GM12878 (cell line): ENCODE data around the gene ERC1.

Source experiments
- CBX5 ChIP-seq: sonication (generic); IDR thresholded peaks from 2 replicates; pipeline ENCODE4 v1.6.1; 2016; ENCODE audit warnings: low read depth, moderate library complexity, mild to moderate bottlenecking, inconsistent platforms
- CTCF ChIP-seq, 3 experiments: IDR thresholded peaks in 2 of 3; conservative IDR thresholded peaks in 1 of 3; 2 replicates each; pipeline ENCODE4 v1.5.1; 2011; ENCODE audit warnings: low read depth in 3 of 3, low read length in 3 of 3, mild to moderate bottlenecking in 3 of 3, control low read depth in 2 of 3, moderate library complexity in 2 of 3, inconsistent platforms in 1 of 3, mixed read lengths in 1 of 3; ENCODE audit not compliant: control insufficient read depth in 2 of 3, insufficient read depth in 1 of 3; ENCODE audit errors: extremely low read depth in 1 of 3
- EZH2 ChIP-seq: IDR thresholded peaks from 2 replicates; pipeline ENCODE4 v1.6.1; 2012; ENCODE audit warnings: low read depth, mild to moderate bottlenecking, control low read depth, inconsistent platforms, low read length, borderline replicate concordance; ENCODE audit not compliant: control insufficient read depth
- SIN3A ChIP-seq: IDR thresholded peaks from 2 replicates; pipeline ENCODE4 v1.6.1; 2012; ENCODE audit warnings: low read depth, low read length, improper control_type of control experiment
- SRF ChIP-seq, 2 experiments: IDR thresholded peaks; 2 replicates each; pipeline ENCODE4 v1.6.1; 2011; ENCODE audit warnings: low read depth in 2 of 2, low read length in 2 of 2, mild to moderate bottlenecking in 1 of 2, moderate library complexity in 1 of 2

- TF ChIP-seq SRF (IDR thresholded peaks at IDR 0.05; ENCODE audit: low read depth in 2 of 2, low read length in 2 of 2) (no peak), CTCF (IDR thresholded peaks at IDR 0.05 in 2 of 3, conservative IDR thresholded peaks at IDR 0.05 in 1 of 3; ENCODE audit: control insufficient read depth in 2 of 3, extremely low read depth in 1 of 3, insufficient read depth in 1 of 3, low read depth in 3 of 3, low read length in 3 of 3) (no peak), EZH2 (no peak), SIN3A (no peak), CBX5 (no peak)
These were observed 334.6 kb downstream of the ERC1 start for GRCh38 chr12:1325666-1326065.
